AG09319 (cell line): ENCODE measurements around the gene IRF2BP1.

ENCODE experiments used
- DNase-seq: peaks from one replicate; pipeline ENCODE4 v3.0.0-alpha.2; 2010; ENCODE audit warnings: low read depth; ENCODE audit errors: extremely low read depth
- TF ChIP-seq, protein P1 (sequence below): IDR thresholded peaks from 2 replicates; pipeline ENCODE4 v1.5.1; 2011; ENCODE audit warnings: low read depth, mild to moderate bottlenecking, inconsistent platforms, low read length, moderate library complexity

IRF2BP1 gene

DNA sequence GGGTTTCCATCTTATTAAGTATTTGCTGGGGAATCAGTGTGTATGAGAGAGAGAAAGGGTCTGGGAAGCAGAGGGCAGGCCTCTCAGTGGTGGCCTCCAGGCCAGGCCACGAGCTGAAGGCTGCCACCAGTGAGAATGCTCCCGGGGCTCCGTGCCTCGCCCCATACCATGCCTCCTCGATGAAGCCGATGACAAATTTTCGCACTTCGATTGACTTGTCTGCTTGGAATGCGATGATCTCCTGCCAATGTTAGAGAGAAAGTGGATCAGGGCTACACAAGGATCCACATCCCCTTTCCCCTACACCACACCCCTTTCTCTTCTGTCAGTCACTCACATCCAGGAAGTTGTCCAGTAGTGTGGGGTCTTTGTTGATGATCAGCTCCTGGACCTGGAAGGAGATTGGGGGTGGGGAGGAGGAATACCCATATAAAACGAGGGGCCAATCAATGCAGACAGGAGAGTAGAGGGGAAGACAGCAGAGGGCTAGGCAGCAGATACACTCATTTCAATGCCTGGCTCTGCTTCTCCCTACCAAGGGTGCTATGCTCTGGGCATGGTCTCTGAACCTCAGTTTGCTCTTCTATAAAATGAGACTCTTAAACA is 33.7 kb downstream of the IRF2BP1 start:
- TF ChIP-seq, protein P1, sequence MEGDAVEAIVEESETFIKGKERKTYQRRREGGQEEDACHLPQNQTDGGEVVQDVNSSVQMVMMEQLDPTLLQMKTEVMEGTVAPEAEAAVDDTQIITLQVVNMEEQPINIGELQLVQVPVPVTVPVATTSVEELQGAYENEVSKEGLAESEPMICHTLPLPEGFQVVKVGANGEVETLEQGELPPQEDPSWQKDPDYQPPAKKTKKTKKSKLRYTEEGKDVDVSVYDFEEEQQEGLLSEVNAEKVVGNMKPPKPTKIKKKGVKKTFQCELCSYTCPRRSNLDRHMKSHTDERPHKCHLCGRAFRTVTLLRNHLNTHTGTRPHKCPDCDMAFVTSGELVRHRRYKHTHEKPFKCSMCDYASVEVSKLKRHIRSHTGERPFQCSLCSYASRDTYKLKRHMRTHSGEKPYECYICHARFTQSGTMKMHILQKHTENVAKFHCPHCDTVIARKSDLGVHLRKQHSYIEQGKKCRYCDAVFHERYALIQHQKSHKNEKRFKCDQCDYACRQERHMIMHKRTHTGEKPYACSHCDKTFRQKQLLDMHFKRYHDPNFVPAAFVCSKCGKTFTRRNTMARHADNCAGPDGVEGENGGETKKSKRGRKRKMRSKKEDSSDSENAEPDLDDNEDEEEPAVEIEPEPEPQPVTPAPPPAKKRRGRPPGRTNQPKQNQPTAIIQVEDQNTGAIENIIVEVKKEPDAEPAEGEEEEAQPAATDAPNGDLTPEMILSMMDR: no peak
- no peak for DNase-seq

DNA sequence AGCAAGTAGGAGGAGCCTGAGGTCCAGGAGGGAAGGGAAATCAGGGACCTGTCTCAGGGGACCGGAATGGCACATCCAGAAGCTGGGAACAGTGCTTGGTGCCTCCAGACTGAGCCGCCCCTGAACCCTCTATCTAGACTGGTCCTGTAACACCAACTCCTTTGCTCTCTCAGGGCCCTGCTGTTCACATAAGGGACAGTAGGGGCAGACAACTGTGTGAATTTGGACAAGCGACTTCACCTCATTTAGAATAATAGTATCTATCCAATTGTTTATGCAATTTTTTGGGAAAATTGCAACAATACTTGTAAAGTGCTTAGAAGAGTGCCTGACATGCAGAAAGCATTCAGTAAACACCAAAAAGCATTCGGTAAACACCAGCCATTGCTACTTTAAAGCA is 37.0 kb downstream of the IRF2BP1 start:
- TF ChIP-seq, protein P1: no peak; the same call in 1 of the 2 replicates
- DNase-seq: no peak

DNA sequence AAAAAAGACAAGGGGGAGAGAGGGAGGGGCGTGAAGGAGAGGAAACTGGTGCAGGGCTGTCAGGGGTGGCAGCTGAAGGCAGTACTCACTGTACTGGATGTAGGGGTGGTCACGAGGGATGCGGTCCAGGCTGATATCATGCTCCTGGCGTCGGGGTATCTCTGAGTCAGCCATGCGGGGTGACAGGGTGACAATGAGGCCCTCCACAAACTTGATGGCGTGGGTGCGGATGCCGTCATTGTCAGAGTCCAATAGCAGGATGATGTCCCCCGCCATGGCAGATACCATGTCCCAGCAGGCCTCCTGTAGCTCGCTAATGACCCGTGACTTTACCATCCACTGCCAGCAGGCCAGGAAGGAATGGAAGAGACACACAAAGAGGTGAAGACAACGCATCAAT is 38.3 kb downstream of the IRF2BP1 start:
- DNase-seq: no peak
- TF ChIP-seq, protein P1: no peak

DNA sequence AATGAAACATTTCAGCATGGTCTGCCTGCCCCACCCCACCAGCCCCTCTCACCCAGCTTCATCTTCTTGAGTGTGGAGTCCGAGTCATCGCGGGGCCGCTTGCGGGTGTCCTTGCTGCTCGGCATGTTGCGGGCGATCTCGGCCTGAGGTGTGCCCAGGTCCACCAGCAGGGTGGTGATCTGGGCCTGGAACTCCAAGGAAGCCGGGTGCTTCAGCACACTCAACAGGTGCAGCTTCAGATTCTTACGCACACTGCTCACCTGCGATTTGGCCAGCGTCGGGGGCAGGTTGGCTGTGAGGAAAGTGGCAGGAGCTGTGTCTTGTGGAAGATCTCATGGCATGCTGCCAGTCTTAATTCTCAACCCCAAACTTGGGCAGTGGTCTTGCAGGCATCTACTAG is 43.7 kb downstream of the IRF2BP1 start:
- TF ChIP-seq, protein P1: no peak
- no peak for DNase-seq

DNA sequence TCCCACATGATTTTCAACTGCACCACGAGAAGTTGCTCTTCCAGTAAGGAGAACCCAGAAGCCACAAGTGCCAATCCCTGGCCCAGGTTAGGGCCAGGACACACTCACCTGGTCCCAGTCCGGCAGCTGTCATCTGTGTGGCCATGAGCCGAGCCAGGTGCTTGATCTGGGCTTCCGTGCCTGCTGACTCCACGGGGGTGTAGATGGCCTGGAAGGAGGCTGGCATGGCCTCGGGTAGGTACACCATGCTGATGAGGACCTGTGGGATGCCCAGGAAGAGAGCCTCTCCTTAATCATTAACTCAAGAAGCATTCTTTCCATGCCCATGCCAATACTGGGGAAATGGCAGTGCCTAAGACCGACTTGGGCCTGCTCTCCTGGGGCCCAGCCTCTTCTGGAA is 51.0 kb downstream of the IRF2BP1 start:
- TF ChIP-seq, protein P1: no peak
- DNase-seq: no peak
